ENCODE data around the gene MPDU1. TPM values are rescaled to one million over a fixed set of nuclear protein-coding genes. Genes with fewer than 3 reads are reported as not detected.

Gene MPDU1
- total RNA-seq, 1 experiment from 2014 or later: 57.0 TPM

GRCh38 chr17:7548585-7549400, 34.9 kb upstream of the MPDU1 start, which contains the start of gene TNFSF12:
Gene TNFSF12 (plus strand): TSS chr17:7549058. CDS start chr17:7549154, 96 bp downstream.
- TF ChIP-seq HMGXB4 (CRISPR knock-in tag; IDR thresholded peaks at IDR 0.05) (peak; percentile 44; the same call in 1 of the 2 replicates), ZSCAN18 (CRISPR knock-in tag; IDR thresholded peaks at IDR 0.05) (no peak), FOXK1 (CRISPR knock-in tag; IDR thresholded peaks at IDR 0.05) (0 out of 2 replicates have a peak, but pooled peaks have one; percentile 56), ERG (CRISPR knock-in tag; IDR thresholded peaks at IDR 0.05) (no peak), ZNF219 (CRISPR knock-in tag; IDR thresholded peaks at IDR 0.05; ENCODE audit: borderline replicate concordance) (no peak), ATF3 (CRISPR knock-in tag; conservative IDR thresholded peaks at IDR 0.05) (no peak), USF1 (CRISPR knock-in tag; IDR thresholded peaks at IDR 0.05) (0 out of 2 replicates have a peak, but pooled peaks have one; percentile 16), TEAD4 (CRISPR knock-in tag; IDR thresholded peaks at IDR 0.05) (0 out of 2 replicates have a peak, but pooled peaks have one; percentile 18), FOXJ3 (CRISPR knock-in tag; IDR thresholded peaks at IDR 0.05; ENCODE audit: borderline replicate concordance) (no peak), TP53 (CRISPR knock-in tag; IDR thresholded peaks at IDR 0.05) (0 out of 2 replicates have a peak, but pooled peaks have one; percentile 17)
- Mint-ChIP-seq H3K27ac (peak within 1 kb of the TSS; percentile 37; the same call in 1 of the 2 replicates), H3K4me3 (peak within 1 kb of the TSS; percentile 77), H3K9me3 (no peaks in the 10 kb centered on the region), H3K4me1 (peaks cover 6% of the 10 kb centered on the region), H3K27me3 (ENCODE audit: low read depth) (peaks cover 12% of the 10 kb centered on the region), H3K36me3 (no peaks in the 10 kb centered on the region)
- ChIA-PET CTCF (interaction anchor here (1.3 to 2.0 kb wide), 5 partner anchors 8 to 33 kb away, joined by 4 to 19 read pairs (median 6); partner anchors contain the start of gene TNFSF13), POLR2A (interaction anchor here (0.6 to 1.5 kb wide), 3 partner anchors 12 to 267 kb away, joined by 3 to 6 read pairs (median 4); partner anchors contain the start of gene SLC2A4)
- DNase-seq (ENCODE audit: low spot score): peak; percentile 67
- peak; percentile 74 for ATAC-seq

GRCh38 chr17:7549401-7550055, 34.1 kb upstream of the MPDU1 start:
- H3K9me3 Mint-ChIP-seq: no peaks in the 10 kb centered on the region
- no peak overlapping the region for H3K27ac Mint-ChIP-seq
- TF ChIP-seq ZNF121 (CRISPR knock-in tag; IDR thresholded peaks at IDR 0.05) (no peak), SMAD4 (CRISPR knock-in tag; IDR thresholded peaks at IDR 0.05) (no peak), FOXJ3 (CRISPR knock-in tag; IDR thresholded peaks at IDR 0.05; ENCODE audit: borderline replicate concordance) (no peak), ATF3 (CRISPR knock-in tag; conservative IDR thresholded peaks at IDR 0.05) (no peak), NR1H2 (CRISPR knock-in tag; IDR thresholded peaks at IDR 0.05) (no peak), CBFB (CRISPR knock-in tag; IDR thresholded peaks at IDR 0.05; ENCODE audit: low read depth) (no peak), RELA (CRISPR knock-in tag; IDR thresholded peaks at IDR 0.05; ENCODE audit: borderline replicate concordance) (no peak)
- H3K36me3 Mint-ChIP-seq: no peaks in the 10 kb centered on the region
- ATAC-seq (peak; percentile 16), DNase-seq (ENCODE audit: low spot score) (no peak)
- peaks cover 6% of the 10 kb centered on the region for H3K4me1 Mint-ChIP-seq
- POLR2A ChIA-PET: interaction anchor here (1.0 to 1.5 kb wide), 3 partner anchors 11 to 200 kb away, joined by 3 to 6 read pairs (median 3); partner anchors contain the start of genes TP53 and WRAP53
- H3K27me3 Mint-ChIP-seq (ENCODE audit: low read depth): peaks cover 10% of the 10 kb centered on the region
- CTCF ChIA-PET: interaction anchor here (1.0 to 2.0 kb wide), 4 partner anchors 9 to 34 kb away, joined by 3 to 19 read pairs (median 5); partner anchors contain the start of gene TNFSF13
- H3K4me3 Mint-ChIP-seq: peak overlapping the region; percentile 54
